AG10803 (cell line): ENCODE measurements around the gene KDM4C.
A peak's percentile ranks its signal among the peaks of the same experiment; 100 is the strongest.

Experiments
- DNase-seq: peaks from one replicate; pipeline ENCODE4 v3.0.0; 2010; ENCODE audit warnings: low read depth
- H3K4me3 ChIP-seq: 2 replicates; pipeline ENCODE4 v1.5.1; 2011; ENCODE audit warnings: mild to moderate bottlenecking, low read length, control low read depth
- CTCF ChIP-seq: conservative IDR thresholded peaks from 2 replicates; pipeline ENCODE4 v1.5.1; 2011; ENCODE audit warnings: mild to moderate bottlenecking, low read length, control low read depth, inconsistent platforms

KDM4C gene

GRCh38 chr9:6938873-6939272 is 181.1 kb downstream of the KDM4C start:
- DNase-seq: peak; percentile 52
- no peak overlapping the region for H3K4me3 ChIP-seq
- TF ChIP-seq CTCF: no peak

DNA sequence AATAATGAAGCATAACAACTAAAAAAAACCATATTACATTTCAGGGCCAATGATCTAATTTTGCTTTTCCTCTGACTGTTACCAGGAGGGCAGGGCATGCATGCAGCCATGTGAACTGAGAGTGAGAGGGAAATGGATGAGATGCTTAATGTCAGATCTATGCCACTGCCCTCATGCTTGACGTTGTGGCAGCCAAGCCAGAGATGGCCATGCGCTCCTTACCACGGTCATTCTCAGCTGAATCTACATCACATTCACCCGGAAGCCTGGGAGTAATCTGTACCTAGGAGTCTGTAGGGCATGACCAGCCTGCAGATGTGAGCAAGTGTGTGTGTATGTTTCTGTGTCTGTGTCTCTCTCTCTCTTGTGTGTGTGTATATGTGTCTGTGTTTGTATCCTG is 183.7 kb downstream of the KDM4C start:
- no peak; the same call in 1 of the 2 replicates for TF ChIP-seq CTCF
- H3K4me3 ChIP-seq: no peak overlapping the region

DNA sequence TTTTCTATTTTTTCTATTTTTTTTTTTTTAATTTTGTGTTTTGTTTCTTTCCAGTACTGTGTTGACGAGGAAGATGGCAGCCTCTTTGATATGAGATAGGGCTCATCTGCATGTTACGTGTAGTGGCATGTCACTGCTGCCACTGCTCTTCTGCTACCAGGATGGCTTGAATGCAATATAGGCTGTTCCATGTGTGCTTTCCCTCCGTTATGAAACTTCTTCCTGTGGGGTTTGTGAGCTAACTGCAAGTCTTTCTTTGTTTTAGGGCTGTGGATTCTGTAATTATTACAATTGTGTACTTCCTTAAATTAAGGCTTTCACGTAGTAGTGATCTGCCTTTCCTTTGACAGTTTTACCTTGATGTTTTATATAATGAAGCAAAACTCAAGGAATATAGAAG is 184.6 kb downstream of the KDM4C start:
- no peak for TF ChIP-seq CTCF
- no peak for DNase-seq
- H3K4me3 ChIP-seq: no peak overlapping the region

More for the DNA sequence above, 183.7 kb downstream of the KDM4C start:
- no peak for DNase-seq

- TF ChIP-seq CTCF: no peak
- H3K4me3 ChIP-seq: no peak overlapping the region
- DNase-seq: no peak
Observed at GRCh38 chr9:6943293-6943692, 185.5 kb downstream of the KDM4C start.

- no peak overlapping the region for H3K4me3 ChIP-seq
- peak; percentile 59 for DNase-seq
- no peak for TF ChIP-seq CTCF
Observed at GRCh38 chr9:6944093-6944551, 186.3 kb downstream of the KDM4C start.

- DNase-seq: peak; percentile 25
- no peak for TF ChIP-seq CTCF
Observed at GRCh38 chr9:6944896-6945295, 187.1 kb downstream of the KDM4C start.

GRCh38 chr9:6945816-6946215 is 188.0 kb downstream of the KDM4C start:
- H3K4me3 ChIP-seq: no peak overlapping the region
- TF ChIP-seq CTCF: no peak
- DNase-seq: no peak

More at GRCh38 chr9:6944896-6945295, 187.1 kb downstream of the KDM4C start:
- H3K4me3 ChIP-seq: no peak overlapping the region
